Gastrocnemius medialis (tissue), 4 donors: ENCODE measurements around the gene ZC3H12C. TPM values are rescaled to one million over a fixed set of nuclear protein-coding genes. Genes with fewer than 3 reads are reported as not detected.

Source experiments
- ATAC-seq, 2 donors: fragments of 150-250 bp; one replicate each; pipeline ENCODE4 v1.9.1; 2016
- DNase-seq, 2 donors: peaks; one replicate each; pipeline ENCODE4 v3.0.0-alpha.2; 2019
- H3K27ac ChIP-seq, 4 donors: fragments of 200-600 bp; sonication (generic); 1 replicate in 1 of 4; 2 replicates in 3 of 4; pipeline ENCODE4 v1.5.1; 2016 to 2018; ENCODE audit warnings: mild to moderate bottlenecking in 2 of 4, moderate library complexity in 1 of 4
- H3K27me3 ChIP-seq, 3 donors: fragments of 200-600 bp; sonication (generic) in 2 of 3; 1 replicate in 1 of 3; 2 replicates in 2 of 3; pipeline versions ENCODE4 v1.5.1 to v1.6.0; 2016 to 2019; ENCODE audit warnings: mild to moderate bottlenecking in 1 of 3, moderate library complexity in 1 of 3
- H3K36me3 ChIP-seq, 2 donors: fragments of 200-600 bp; sonication (generic) in 1 of 2; one replicate each; pipeline ENCODE4 v1.5.1; 2017 to 2018
- H3K4me1 ChIP-seq, 2 donors: fragments of 200-600 bp; sonication (generic) in 1 of 2; one replicate each; pipeline ENCODE4 v1.5.1; 2016 to 2017; ENCODE audit warnings: mild to moderate bottlenecking in 2 of 2
- H3K4me3 ChIP-seq, 4 donors: fragments of 200-600 bp; sonication (generic) in 3 of 4; 1 replicate in 1 of 4; 2 replicates in 3 of 4; pipeline ENCODE4 v1.5.1; 2016 to 2019; ENCODE audit warnings: mild to moderate bottlenecking in 2 of 4
- H3K9me3 ChIP-seq, 3 donors: fragments of 200-600 bp; sonication (generic) in 2 of 3; 1 replicate in 1 of 3; 2 replicates in 2 of 3; pipeline ENCODE4 v1.5.1; 2016 to 2019
- POLR2A ChIP-seq, 2 donors: fragments of 450-650 bp; IDR thresholded peaks; one replicate each; pipeline ENCODE4 v1.6.1; 2017; ENCODE audit warnings: antibody characterized with exemption in 2 of 2, mild to moderate bottlenecking in 2 of 2, moderate library complexity in 2 of 2
- in situ Hi-C, 4 donors: fragments of 200-750 bp; cut with MboI; loops; one replicate each; pipeline versions ENCODE4 v1.15.0 to v1.8.0; 2017; ENCODE audit warnings: low sequenced_read_pairs in 4 of 4
- intact Hi-C: fragments of 100-400 bp; cut with DNase I; formaldehyde crosslinking; loops from one replicate; pipeline ENCODE4 v1.15.1; 2023; ENCODE audit warnings: low total_unique reads
- total RNA-seq, 4 donors: library from RNA; depleted of rRNA; stranded (reverse); fragments of >200 nt; gene quantifications; one replicate each; pipeline versions ENCODE4 v1.1.0 to v1.2.3, GENCODE V29; 2016
- TF ChIP-seq, protein P1 (sequence below), 5 experiments: fragments of 450-650 bp in 3 of 5; fragments of 200-600 bp in 2 of 5; sonication (generic) in 2 of 5; IDR thresholded peaks in 4 of 5; conservative IDR thresholded peaks in 1 of 5; 1 replicate in 4 of 5; 2 replicates in 1 of 5; pipeline ENCODE4 v1.5.1; 2016 to 2019; ENCODE audit warnings: antibody characterized with exemption in 5 of 5, mild to moderate bottlenecking in 3 of 5, moderate library complexity in 3 of 5

ZC3H12C gene
- total RNA-seq, 4 donors from 2014 or later = 20.9 to 41.1 (median 30.9) TPM

DNA sequence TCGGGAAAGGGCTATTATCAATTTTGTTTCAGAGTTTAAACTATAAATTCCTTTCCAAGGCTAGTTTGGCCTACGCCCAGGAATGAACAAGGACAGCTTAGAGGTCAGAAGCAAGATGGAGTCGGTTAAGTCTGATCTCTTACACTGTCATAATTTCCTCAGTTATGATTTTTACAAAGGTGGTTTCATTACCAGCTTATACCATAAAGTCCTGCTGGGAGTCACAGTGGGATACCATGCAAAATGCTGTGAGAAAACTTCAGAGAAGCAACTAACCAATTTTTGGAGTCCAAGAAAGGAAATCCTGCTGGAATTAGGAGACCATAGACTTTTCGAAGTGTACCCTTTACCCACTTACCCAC lies 17.4 kb upstream of the ZC3H12C start:
- intact Hi-C loops = no loop called here
- DNase-seq (no peak), ATAC-seq (no peak)
- H3K27ac ChIP-seq = no peak overlapping the region
- no peak overlapping the region for H3K4me3 ChIP-seq
- TF ChIP-seq, protein P1, sequence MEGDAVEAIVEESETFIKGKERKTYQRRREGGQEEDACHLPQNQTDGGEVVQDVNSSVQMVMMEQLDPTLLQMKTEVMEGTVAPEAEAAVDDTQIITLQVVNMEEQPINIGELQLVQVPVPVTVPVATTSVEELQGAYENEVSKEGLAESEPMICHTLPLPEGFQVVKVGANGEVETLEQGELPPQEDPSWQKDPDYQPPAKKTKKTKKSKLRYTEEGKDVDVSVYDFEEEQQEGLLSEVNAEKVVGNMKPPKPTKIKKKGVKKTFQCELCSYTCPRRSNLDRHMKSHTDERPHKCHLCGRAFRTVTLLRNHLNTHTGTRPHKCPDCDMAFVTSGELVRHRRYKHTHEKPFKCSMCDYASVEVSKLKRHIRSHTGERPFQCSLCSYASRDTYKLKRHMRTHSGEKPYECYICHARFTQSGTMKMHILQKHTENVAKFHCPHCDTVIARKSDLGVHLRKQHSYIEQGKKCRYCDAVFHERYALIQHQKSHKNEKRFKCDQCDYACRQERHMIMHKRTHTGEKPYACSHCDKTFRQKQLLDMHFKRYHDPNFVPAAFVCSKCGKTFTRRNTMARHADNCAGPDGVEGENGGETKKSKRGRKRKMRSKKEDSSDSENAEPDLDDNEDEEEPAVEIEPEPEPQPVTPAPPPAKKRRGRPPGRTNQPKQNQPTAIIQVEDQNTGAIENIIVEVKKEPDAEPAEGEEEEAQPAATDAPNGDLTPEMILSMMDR (IDR thresholded peaks at IDR 0.05 in 4 of 5, conservative IDR thresholded peaks at IDR 0.05 in 1 of 5) = no peak
- TF ChIP-seq POLR2A (IDR thresholded peaks at IDR 0.05) = no peak
- in situ Hi-C loops = no loop called here
- H3K4me1 ChIP-seq = no peaks in the 10 kb centered on the region
- peaks cover 0 to 3% (median 0%) of the 10 kb centered on the region in 3 donors for H3K9me3 ChIP-seq
- H3K27me3 ChIP-seq = no peaks in the 10 kb centered on the region
- no peaks in the 10 kb centered on the region for H3K36me3 ChIP-seq

DNA sequence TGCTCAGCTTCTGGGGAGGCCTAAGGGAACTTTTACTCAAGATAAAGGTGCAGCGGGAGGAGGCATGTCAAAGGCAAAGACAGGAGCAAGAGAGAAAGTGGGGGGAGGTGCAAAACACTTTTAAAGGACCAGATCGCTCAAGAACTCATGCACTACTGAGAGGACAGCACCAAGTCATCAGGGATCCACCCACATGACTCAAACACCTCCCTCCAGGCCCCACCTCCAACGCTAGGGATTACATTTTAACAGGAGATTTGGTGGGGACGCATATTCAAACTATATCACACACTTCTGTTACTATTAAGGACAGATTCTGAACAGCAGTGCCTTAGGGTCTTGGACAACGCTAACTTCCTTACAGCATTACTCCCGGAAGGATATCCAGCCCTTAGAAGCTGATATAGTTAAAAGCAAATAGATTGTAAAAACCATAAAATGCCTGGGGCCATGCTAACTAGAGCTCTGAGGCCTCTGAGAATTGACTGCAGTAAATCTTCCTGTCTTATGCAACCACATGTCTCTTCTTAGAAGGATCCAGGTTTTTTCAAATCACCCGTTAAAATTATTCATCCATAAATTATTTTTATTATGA lies 16.7 kb upstream of the ZC3H12C start:
- no peak overlapping the region for H3K27ac ChIP-seq
- no peak for TF ChIP-seq POLR2A (IDR thresholded peaks at IDR 0.05)
- TF ChIP-seq, protein P1 (IDR thresholded peaks at IDR 0.05 in 4 of 5, conservative IDR thresholded peaks at IDR 0.05 in 1 of 5) = no peak
- intact Hi-C loops = no loop called here
- in situ Hi-C loops = no loop called here
- H3K4me1 ChIP-seq = no peaks in the 10 kb centered on the region
- no peak for ATAC-seq
- no peaks in the 10 kb centered on the region for H3K36me3 ChIP-seq
- no peaks in the 10 kb centered on the region for H3K27me3 ChIP-seq
- no peak for DNase-seq
- H3K4me3 ChIP-seq = no peak overlapping the region
- peaks cover 0 to 3% (median 0%) of the 10 kb centered on the region in 3 donors for H3K9me3 ChIP-seq

DNA sequence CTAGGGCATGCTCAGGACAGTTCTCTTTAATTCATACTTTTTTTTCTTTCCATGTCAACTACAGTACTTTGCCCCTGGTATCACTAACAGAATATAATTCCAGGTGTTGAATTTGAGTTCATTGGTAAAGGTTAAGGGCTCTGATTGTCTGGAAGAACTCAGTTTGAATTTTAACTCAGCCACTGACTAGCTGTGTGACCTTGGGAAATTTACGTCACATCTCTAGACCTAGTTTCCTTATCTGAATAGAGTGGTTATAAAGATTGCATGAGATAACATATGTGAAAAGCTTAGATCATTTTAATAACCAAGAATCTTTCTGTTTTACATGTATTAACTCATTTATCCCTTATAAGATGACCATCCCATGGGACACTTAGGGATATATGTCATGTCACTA lies 15.8 kb upstream of the ZC3H12C start:
- no peak overlapping the region for H3K4me3 ChIP-seq
- H3K27me3 ChIP-seq = no peaks in the 10 kb centered on the region
- in situ Hi-C loops (no loop called here), intact Hi-C loops (no loop called here)
- no peaks in the 10 kb centered on the region for H3K36me3 ChIP-seq
- H3K27ac ChIP-seq = no peak overlapping the region
- no peak for TF ChIP-seq POLR2A (IDR thresholded peaks at IDR 0.05)
- TF ChIP-seq, protein P1 (IDR thresholded peaks at IDR 0.05 in 4 of 5, conservative IDR thresholded peaks at IDR 0.05 in 1 of 5) = no peak
- H3K9me3 ChIP-seq = peaks cover 0 to 3% (median 0%) of the 10 kb centered on the region in 3 donors
- ATAC-seq (no peak), DNase-seq (no peak)
- H3K4me1 ChIP-seq = no peaks in the 10 kb centered on the region

DNA sequence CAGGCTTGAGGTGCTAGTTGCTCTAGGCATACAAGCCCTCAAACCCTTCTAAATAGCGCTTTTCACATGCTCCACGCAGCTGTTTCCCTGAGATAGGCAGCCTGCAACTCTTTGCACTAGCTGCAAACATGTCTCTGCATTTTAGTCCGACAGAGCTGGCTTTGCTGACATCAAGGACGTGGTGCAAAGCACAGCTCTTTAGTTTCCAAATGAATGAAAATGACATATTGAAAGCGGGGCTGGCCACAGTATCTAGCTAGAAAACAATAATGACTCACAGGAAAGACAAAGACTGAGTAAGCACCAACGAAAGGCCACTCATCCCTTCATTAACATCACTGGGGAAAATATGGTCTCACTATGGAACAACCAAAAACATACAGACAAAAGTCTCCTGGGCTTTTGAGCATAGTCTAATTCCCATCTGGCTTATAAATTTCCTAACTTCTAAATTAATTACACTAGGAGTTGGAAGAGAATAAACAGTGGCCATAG lies 15.3 kb upstream of the ZC3H12C start:
- Histone ChIP-seq H3K9me3 (peaks cover 0 to 3% (median 0%) of the 10 kb centered on the region in 3 donors), H3K4me3 (no peak overlapping the region), H3K27me3 (no peaks in the 10 kb centered on the region), H3K4me1 (no peaks in the 10 kb centered on the region), H3K27ac (no peak overlapping the region), H3K36me3 (no peaks in the 10 kb centered on the region)
- no peak for TF ChIP-seq POLR2A (IDR thresholded peaks at IDR 0.05)
- TF ChIP-seq, protein P1 (IDR thresholded peaks at IDR 0.05 in 4 of 5, conservative IDR thresholded peaks at IDR 0.05 in 1 of 5) = no peak
- intact Hi-C loops = no loop called here
- no peak for DNase-seq
- in situ Hi-C loops = no loop called here
- no peak for ATAC-seq
